Measurements from ENCODE around the gene LIPA. TPM values are rescaled to one million over a fixed set of nuclear protein-coding genes. Genes with fewer than 3 reads are reported as not detected.
"Not testable (repeated sequence)": the region's sequence is repeated elsewhere in the genome, so short reads cannot be mapped to it uniquely, and the experiment has no call there.

Gene LIPA
- total RNA-seq, 2 experiments from 2014 or later: 20.7 to 22.5 TPM

DNA sequence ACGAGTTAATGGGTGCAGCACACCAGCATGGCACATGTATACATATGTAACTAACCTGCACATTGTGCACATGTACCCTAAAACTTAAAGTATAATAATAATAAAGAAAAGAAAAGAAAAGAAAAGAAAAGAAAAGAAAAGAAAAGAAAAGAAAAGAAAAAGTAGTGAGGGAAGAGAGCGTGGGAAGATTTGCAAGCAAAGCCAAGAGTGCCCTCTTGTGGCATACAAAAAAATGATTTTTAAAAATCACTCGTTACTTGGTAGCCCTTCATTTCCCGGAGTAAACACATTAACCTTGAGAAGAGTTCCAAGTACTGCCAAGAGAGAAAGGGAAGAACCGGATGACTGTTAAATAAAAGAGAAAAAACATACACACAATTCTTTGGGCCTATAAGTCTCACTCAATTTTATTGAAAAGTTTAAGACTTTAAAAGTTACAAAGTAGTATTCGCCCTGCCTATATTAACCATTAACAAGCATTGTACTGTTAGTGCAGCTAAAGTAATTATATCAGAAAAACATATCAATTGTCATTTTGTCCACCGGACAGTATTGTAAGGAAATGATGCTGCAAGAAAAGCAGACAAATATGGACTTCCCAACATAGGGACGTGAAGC, 38.3 kb downstream of the LIPA start:
- Mint-ChIP-seq H3K27me3 (peaks cover 29% of the 10 kb centered on the region), H3K9me3 (no peaks in the 10 kb centered on the region), H3K4me1 (peaks cover 12% of the 10 kb centered on the region), H3K36me3 (no peaks in the 10 kb centered on the region), H3K4me3 (no peak overlapping the region), H3K27ac (no peak overlapping the region)
- DNase-seq: no peak

DNA sequence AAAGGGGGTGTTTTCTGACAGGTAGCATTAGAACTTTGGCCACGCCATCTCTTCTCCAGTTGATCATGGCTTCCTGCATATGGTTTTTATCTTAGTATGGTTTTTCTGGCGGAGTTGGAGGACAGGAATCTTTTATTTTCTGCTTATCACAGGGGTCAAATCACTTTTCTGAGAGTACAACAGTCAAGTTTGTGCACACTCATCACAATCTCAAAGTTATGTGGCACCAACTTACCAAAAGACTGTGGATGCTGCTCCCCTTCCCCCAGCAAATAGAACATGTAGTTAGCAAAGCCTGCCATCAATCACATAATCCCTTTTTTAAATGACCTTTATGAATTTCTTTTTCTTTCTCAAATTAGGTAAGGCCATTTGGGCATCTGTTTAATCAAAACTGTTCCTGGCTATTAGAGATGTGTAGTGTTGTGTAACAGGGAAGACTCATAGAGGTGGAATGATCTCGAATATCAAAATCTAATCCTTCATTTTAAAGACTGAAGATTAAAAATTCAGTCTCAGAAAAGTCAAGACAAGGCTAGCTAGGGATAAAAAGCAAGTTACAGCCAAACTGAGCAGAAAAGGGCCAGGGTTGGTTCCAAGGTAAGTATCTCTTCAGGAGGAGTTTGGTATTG, 40.7 kb downstream of the LIPA start:
- H3K36me3 Mint-ChIP-seq: no peaks in the 10 kb centered on the region
- peaks cover 19% of the 10 kb centered on the region for H3K4me1 Mint-ChIP-seq
- H3K27me3 Mint-ChIP-seq: peaks cover 32% of the 10 kb centered on the region
- H3K27ac Mint-ChIP-seq: no peak overlapping the region
- no peaks in the 10 kb centered on the region for H3K9me3 Mint-ChIP-seq
- H3K4me3 Mint-ChIP-seq: no peak overlapping the region
- no peak for DNase-seq

DNA sequence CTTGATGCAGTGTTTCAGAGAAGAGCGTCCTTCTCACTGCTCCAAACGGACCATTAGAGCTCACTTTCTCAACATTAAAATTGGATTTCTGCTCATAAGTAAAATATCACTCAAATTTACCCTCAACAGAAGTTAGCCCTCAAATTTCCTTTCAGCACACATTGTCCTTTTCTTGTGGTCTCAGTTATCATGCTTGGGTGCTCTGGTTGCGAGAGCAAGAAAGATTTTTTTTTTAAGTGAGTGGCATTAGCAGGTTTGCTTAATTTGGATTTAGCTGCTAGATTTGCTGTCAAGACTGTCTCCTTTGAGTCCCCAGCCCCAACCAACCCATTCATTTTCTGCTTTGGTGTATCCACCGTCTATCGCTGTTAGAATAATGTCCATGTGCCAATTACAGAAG, 41.9 kb downstream of the LIPA start:
- DNase-seq: no peak
- Mint-ChIP-seq H3K36me3 (no peaks in the 10 kb centered on the region), H3K4me1 (peaks cover 19% of the 10 kb centered on the region), H3K9me3 (no peaks in the 10 kb centered on the region), H3K27me3 (peaks cover 32% of the 10 kb centered on the region), H3K27ac (no peak overlapping the region), H3K4me3 (no peak overlapping the region)

DNA sequence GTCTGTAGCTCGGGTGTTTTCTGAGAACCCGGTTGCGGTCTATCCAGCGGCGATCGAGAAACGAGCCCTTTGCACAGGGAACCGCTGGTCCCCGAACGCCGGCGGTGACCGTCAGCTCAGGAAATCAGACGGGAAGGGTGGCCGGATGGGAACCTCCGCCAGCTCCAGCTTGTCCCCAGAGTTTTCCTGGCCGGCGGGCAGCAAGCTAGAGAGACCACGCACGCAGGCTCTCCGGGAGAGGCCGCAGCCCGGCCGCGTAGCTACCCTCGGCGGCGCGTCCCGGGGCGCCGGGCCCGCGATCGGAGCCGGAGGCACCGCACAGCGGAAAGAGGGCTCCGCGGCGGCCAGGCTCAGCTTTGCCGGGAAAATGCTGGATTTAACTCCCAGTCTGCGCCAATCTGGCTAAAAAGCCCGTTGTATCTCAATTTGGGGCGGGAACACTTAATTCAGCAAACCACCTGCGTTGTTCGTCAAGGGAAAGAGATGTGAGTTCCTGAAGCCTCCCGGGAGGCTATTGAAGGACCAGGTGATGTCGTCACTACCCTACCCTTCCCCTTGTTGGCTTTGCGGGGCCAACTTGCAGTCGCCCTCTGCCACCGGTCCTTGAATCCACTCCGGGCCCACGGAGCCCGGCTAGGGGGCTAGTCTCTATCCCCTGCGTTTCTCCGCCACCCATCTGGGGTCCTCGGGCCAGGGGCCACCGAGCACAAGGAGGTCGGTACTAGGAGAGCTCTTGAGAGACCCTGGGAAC, 43.6 kb downstream of the LIPA start:
- Mint-ChIP-seq H3K9me3 (no peaks in the 10 kb centered on the region), H3K27me3 (peaks cover 32% of the 10 kb centered on the region), H3K4me3 (peak overlapping the region; percentile 72), H3K27ac (no peak overlapping the region), H3K4me1 (peaks cover 19% of the 10 kb centered on the region), H3K36me3 (no peaks in the 10 kb centered on the region)
- peak; percentile 28 for DNase-seq

DNA sequence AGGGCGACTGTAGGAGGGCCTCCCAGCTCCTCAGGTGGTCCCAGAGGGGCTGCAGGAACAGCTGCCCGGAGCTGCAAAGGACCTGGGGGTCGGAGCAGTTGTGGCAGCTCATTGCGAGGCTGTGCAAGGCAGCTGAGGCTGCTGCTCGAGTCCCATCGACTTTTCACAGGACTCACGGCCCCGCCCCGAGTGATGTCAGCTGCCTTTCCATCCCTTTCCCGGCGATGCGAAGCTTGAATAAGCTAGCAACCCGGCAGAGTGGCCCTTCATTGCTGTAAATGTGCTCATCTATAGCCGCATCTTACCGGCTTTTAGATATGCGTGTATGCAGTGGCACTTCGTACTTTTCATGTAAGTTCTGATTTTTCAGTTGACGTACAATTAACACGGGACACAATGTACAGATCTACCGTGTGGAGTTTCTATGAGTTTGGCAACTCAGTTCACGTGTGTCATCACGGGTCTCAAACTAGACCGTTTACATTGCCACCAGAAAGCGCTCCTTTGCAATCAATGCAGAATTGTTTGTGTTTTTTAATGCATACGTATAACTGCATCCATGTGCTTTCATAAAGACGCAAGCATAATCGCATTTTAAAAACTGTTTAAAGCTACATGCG, 44.3 kb downstream of the LIPA start, which contains the start of gene CH25H:
CH25H (minus strand) TSS at position 137 of the 620 bp plus-strand sequence; CDS start at position 112, 25 bp downstream.
- Mint-ChIP-seq H3K9me3 (no peaks in the 10 kb centered on the region), H3K36me3 (no peaks in the 10 kb centered on the region), H3K27me3 (peaks cover 32% of the 10 kb centered on the region), H3K4me3 (peak within 1 kb of the TSS; percentile 72), H3K4me1 (peaks cover 17% of the 10 kb centered on the region), H3K27ac (no peak within 1 kb of the TSS)
- peak; percentile 55 for DNase-seq

DNA sequence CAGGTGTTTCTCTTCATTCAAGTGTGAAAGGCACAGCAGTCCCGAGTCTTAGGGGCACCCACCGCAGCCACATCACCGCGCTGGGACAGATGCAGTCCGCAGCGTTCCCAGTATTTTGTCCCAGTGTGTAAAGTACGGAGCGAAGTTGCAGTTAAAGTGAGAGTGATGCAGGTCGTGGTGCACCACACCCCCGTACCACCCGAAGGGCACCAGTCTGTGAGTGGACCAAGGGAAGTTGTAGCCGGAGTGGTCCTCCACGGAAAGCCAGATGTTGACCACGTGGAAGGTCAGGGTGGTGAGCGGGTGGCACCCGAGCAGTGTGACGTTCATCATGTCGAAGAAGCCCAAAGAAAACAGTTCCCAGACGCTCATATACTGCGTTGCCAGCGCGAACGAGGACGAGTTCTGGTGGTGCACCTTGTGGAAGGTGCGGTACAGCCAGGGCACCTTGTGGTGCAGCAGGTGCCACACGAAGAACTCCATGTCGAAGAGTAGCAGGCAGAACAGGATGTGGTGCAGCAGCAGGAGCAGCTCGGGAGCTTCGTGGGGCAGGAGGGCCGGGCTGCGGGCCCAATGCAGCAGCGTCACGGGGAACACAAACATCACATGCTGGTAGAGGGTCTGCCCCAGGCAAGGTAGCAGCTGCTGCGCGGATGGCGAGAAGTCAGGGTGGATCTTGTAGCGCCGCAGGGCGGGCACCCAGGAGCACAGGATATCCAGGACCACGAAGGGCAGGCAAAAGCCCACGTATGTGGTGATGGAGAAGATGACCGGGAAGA, 45.0 kb downstream of the LIPA start:
- DNase-seq: peak; percentile 27
- peaks cover 32% of the 10 kb centered on the region for H3K27me3 Mint-ChIP-seq
- H3K4me3 Mint-ChIP-seq: peak overlapping the region; percentile 72
- H3K4me1 Mint-ChIP-seq: peaks cover 15% of the 10 kb centered on the region
- no peaks in the 10 kb centered on the region for H3K36me3 Mint-ChIP-seq
- no peaks in the 10 kb centered on the region for H3K9me3 Mint-ChIP-seq
- H3K27ac Mint-ChIP-seq: no peak overlapping the region

DNA sequence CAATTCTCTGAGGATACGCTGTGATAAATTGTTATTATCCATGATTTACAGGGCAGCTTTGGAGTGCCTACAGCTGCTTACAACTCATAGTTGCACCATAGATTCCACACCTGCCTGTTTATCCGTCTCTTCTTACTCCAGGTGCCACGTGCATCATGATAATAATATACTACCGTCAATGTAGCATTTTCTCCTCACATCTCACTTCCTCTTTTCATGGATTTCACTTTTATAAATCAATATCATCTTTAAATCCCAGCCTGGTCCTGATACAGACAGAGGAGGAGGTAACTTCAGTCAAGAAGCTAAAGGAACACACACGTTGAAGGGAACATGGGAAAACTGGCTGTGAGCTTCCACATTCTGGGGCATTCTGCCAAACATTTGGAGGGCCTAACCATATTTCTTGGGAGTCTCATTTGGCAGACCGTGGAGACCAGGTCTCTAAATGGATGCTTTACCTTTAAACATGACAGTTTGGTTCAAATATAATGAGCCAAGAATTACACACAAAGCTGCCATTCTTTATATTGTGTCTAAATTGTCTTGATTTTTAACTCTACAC, 46.9 kb downstream of the LIPA start:
- Mint-ChIP-seq H3K36me3 (no peaks in the 10 kb centered on the region), H3K9me3 (no peaks in the 10 kb centered on the region), H3K4me3 (no peak overlapping the region), H3K27ac (no peak overlapping the region), H3K27me3 (peaks cover 23% of the 10 kb centered on the region), H3K4me1 (peaks cover 17% of the 10 kb centered on the region)
- no peak for DNase-seq

DNA sequence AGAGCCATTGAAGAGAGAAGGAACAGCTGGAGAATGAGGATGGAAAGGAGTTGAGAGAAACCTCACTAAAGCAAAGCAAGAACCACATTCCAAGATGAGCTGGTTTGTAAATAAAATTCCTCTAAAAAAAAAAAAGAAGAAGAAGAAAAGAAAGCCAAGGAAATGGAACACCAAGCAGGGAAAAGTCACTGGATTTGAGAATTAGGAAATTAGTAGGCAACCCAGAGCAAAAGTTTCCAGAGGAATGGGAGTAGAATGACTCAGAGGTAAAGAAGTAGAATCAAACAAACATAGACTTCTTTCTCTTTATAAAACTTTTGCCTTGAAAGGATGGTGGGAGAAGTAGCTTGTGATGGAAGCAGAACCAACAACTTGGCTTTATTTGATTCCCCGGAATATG, 48.3 kb downstream of the LIPA start:
- Mint-ChIP-seq H3K27me3 (peaks cover 14% of the 10 kb centered on the region), H3K9me3 (no peaks in the 10 kb centered on the region), H3K4me3 (no peak overlapping the region), H3K36me3 (no peaks in the 10 kb centered on the region), H3K4me1 (peaks cover 18% of the 10 kb centered on the region), H3K27ac (no peak overlapping the region)
- DNase-seq: no peak

DNA sequence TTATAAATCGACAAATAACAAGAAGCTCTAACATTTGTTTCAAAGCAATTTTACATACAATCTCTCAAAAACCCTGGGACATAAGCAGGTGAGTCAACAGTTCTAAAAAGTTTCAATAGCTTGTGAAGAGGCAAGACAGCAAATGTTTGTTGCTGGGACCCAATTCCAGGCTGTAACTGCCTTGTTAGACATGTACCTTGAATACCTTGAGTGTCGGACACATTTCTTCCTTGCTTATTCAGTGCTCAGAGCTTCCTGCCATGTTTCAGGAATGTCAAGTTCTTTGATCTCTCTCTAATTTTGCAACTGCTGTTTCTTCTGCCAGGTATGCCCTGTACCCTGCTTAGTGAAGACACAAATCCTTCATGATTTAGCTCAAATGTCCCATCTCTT, 49.5 kb downstream of the LIPA start:
- Mint-ChIP-seq H3K36me3 (no peaks in the 10 kb centered on the region), H3K27ac (no peak overlapping the region), H3K4me1 (peaks cover 13% of the 10 kb centered on the region), H3K4me3 (no peak overlapping the region), H3K9me3 (no peaks in the 10 kb centered on the region), H3K27me3 (peaks cover 12% of the 10 kb centered on the region)
- no peak for DNase-seq

DNA sequence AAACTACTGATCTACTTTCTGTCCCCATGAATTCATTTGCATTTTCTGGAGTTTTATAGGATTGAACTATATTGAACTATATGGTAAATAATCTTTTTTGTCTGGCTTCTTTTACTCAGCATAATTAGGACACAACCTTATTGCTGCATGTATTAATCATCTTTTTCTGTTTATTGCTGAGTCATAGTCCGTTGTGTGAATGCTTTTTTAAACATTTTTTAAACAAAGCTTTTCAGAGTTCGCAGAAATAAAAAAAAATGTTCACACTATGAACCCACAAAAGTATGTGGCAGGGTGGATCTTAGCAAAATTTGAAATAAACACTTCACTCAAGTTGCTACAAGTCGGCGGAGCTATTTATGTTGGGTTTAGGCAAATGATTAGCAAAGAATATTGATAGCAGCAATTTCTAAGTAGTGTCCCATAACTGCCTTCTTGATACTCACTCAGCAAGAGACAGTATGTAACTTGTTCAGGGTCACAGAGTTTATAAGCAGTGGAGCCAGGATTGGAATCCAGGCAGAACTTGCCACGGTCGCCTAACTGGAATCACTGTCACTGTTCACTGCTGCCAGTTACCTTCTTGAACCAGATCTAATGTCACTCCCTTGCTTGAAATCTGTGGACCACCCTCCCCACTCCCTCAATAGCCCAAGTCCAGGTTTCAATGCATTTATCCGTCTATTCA, 50.1 kb downstream of the LIPA start:
- H3K4me1 Mint-ChIP-seq: peaks cover 7% of the 10 kb centered on the region
- no peak overlapping the region for H3K4me3 Mint-ChIP-seq
- H3K27me3 Mint-ChIP-seq: peaks cover 12% of the 10 kb centered on the region
- DNase-seq: no peak
- no peaks in the 10 kb centered on the region for H3K36me3 Mint-ChIP-seq
- no peaks in the 10 kb centered on the region for H3K9me3 Mint-ChIP-seq
- H3K27ac Mint-ChIP-seq: no peak overlapping the region

DNA sequence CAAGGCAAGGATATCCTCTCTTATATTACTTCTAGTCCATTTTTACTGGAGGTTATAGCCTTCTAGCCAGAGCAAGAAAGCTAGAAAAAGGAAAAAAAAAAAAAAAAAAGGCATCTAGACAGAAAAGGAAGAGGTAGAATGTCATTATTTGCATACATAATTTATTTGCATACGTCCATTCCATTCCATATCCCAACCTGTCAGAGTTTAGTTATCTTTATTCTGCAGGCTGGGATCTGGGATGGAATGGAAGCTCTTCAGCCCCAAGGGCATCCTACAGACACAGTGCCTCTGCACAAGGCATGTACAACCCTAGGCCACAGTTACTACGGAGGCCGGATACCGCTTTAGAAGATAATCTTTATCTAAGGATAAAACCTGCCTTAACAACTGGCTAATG, 54.1 kb downstream of the LIPA start:
- H3K36me3 Mint-ChIP-seq: no peaks in the 10 kb centered on the region
- peaks cover 15% of the 10 kb centered on the region for H3K4me1 Mint-ChIP-seq
- H3K9me3 Mint-ChIP-seq: no peaks in the 10 kb centered on the region
- no peak overlapping the region for H3K4me3 Mint-ChIP-seq
- peaks cover 23% of the 10 kb centered on the region for H3K27me3 Mint-ChIP-seq
- H3K27ac Mint-ChIP-seq: no peak overlapping the region
- DNase-seq: no peak

DNA sequence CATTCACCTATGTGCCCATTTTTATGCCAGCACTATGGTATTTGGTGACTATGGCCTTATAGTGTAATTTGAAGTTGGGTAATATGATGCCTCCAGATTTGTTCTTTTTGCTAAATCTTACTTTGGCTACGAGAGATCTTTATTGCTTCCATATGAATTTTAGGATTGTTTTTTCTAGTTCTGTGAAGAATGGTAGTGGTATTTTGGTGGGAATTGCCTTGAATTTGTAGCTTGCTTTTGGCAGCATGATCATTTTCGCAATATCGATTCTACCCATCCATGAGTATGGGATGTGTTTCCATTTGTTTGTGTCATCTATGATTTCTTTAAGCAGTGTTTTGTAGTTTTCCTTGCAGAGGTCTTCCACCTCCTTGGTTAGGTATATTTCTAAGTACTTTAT, 60.3 kb downstream of the LIPA start:
- peaks cover 12% of the 10 kb centered on the region for H3K4me1 Mint-ChIP-seq

DNA sequence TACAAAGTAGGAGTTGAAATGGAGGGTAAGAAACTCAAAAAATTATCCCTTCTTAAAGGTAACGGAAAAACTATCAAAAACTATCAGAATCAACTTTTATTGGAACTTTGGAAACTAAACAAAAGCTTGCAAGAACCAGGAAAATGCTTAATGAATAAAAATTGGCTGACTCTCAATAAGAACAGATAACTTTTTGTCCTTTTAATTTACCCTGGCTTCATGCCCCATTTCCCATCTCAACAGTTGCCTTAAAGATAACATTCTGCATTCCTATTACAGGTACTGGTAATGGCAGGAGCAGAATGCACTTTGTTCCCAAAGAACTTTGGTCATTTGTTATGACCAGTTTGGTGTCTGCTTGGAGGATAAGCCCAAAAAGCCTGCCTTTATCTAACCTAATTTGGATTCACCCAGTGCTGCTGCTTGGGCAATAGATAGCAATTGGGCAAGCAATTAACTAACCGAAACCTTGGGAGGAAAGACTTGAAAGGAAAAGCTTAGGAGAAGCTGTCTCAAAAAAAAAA, 62.3 kb downstream of the LIPA start:
- peaks cover 2% of the 10 kb centered on the region for H3K9me3 Mint-ChIP-seq
- no peak overlapping the region for H3K4me3 Mint-ChIP-seq
- peaks cover 12% of the 10 kb centered on the region for H3K4me1 Mint-ChIP-seq
- no peaks in the 10 kb centered on the region for H3K36me3 Mint-ChIP-seq
- no peak for DNase-seq
- no peak overlapping the region for H3K27ac Mint-ChIP-seq
- peaks cover 30% of the 10 kb centered on the region for H3K27me3 Mint-ChIP-seq

More for the DNA sequence above, 60.3 kb downstream of the LIPA start:
- not testable (repeated sequence) for H3K36me3 Mint-ChIP-seq, DNase-seq, H3K9me3 Mint-ChIP-seq, H3K27ac Mint-ChIP-seq, H3K4me3 Mint-ChIP-seq
- peaks cover 29% of the 10 kb centered on the region for H3K27me3 Mint-ChIP-seq

DNA sequence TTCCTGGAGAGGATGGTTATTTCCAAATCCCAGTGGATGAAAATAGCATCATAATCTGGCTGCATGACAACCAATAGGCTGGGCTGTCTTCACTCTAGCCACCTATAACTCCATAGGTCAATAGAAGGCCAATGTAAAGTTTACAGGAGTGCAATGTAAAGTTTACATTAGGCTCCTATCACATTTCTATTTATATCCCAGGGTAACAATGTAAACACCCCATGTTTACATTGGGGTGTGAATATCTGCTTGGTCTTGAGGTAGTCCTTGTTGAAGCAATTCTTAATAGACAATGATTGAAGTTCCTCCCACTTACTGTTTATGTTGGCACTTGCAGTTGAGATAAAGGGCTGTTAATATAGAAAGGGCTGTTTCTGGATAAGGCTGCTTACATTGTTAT, 65.9 kb downstream of the LIPA start:
- no peak overlapping the region for H3K27ac Mint-ChIP-seq
- DNase-seq: no peak
- H3K4me3 Mint-ChIP-seq: no peak overlapping the region
- peaks cover 2% of the 10 kb centered on the region for H3K9me3 Mint-ChIP-seq
- H3K27me3 Mint-ChIP-seq: peaks cover 17% of the 10 kb centered on the region
- H3K4me1 Mint-ChIP-seq: peaks cover 2% of the 10 kb centered on the region
- no peaks in the 10 kb centered on the region for H3K36me3 Mint-ChIP-seq

Data from activated naive CD8-positive, alpha-beta T cell treated with anti-CD3 and anti-CD28 coated beads for 36 hours (primary cell).